GM19240 (cell line): ENCODE measurements around the gene EIF3B.
"Not testable (repeated sequence)": the region's sequence is repeated elsewhere in the genome, so short reads cannot be mapped to it uniquely, and the experiment has no call there.

Source experiments
- DNase-seq: peaks from one replicate; pipeline ENCODE4 v3.0.0; 2011; ENCODE audit warnings: low spot score; ENCODE audit not compliant: insufficient read length

The EIF3B gene

DNA sequence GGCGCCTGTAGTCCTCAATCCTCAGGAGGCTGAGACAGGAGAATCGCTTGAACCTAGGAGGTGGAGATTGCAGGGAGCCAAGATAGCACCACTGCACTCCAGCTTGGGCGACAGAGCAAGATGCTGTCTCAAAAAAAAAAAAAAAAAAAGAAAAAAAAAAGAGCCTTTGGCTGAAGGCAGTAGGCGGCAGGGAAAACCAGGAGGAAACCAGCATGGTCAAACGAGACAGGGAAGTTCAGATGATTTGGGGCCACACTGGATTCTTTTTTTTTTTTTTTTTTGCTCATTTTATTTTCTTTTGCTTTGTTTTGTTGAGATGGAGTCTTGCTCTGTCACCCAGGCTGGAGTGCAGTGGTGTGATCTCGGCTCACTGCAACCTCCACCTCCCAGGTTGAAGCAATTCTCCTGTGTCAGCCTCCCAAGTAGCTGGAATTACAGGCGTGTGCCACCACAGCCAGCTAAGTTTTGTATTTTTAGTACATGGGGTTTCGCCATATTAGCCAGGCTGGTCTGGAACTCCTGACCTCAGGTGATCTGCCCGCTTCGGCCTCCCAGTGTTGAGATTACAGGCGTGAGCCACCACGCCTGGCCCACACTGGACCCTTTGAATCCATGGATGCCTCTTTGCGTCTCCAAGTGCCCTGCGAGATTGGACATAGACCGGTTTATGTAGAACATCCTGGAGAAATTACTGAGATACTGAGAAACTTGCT lies 7.1 kb upstream of the EIF3B start:
- DNase-seq = not testable (repeated sequence)

DNA sequence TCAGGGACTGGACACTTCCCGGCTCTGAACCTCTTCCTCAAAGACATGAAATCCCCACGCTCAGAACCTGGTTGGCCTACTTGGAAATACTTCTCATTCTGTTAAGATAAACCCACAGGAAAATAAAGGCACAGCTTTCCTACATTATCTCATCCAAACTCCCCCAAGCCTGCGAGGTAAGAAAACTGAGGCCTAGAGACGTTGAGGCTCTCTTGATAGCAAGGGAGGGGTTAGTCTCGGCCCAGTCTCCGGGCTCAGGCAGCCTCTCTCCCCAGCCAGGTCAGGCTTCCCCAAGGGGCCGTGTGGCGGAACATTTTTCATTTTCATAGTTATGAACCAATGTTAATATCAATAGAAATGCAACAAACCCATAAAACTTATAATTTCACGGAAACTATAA lies 4.6 kb upstream of the EIF3B start:
- no peak for DNase-seq

GRCh38 chr7:2350861-2351260 lies 3.8 kb upstream of the EIF3B start:
- no peak for DNase-seq

- DNase-seq = no peak
Observed at GRCh38 chr7:2353113-2353935, 1.3 kb upstream of the EIF3B start.

DNA sequence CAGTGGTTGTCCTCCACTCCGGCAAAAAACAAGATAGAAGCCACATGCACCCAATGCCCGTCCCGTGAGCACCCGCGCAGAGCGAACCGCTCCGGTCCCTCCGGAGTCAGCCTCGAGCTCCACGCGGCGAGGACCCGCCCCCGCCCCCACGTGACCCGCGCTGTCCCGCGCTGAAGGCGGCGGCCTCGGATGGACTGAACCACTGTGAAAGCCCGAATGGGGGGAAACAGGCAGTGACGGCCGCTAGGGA lies 766 bp upstream of the EIF3B start:
- peak; percentile 93 for DNase-seq

DNA sequence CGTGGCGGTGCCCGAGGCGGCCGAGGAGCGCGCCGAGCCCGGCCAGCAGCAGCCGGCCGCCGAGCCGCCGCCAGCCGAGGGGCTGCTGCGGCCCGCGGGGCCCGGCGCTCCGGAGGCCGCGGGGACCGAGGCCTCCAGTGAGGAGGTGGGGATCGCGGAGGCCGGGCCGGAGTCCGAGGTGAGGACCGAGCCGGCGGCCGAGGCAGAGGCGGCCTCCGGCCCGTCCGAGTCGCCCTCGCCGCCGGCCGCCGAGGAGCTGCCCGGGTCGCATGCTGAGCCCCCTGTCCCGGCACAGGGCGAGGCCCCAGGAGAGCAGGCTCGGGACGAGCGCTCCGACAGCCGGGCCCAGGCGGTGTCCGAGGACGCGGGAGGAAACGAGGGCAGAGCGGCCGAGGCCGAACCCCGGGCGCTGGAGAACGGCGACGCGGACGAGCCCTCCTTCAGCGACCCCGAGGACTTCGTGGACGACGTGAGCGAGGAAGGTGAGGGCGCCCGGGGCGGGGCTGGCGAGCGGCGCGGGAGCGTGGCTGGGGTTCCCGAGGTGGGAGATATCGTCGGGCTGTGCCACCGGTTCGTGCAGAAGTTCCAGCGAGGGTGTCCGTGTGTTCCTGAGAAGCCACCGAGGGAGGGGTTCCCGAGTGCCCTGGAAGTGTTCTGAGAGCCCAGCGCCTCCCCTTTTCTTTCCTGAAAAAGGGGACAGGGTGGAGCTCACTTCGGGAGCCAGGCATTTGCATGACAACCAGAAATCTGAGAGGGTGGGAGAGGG lies 495 bp downstream of the EIF3B start:
- no peak for DNase-seq

GRCh38 chr7:2355705-2356008 lies 1.0 kb downstream of the EIF3B start:
- DNase-seq = no peak

- no peak for DNase-seq
Observed at GRCh38 chr7:2357165-2357564, 2.5 kb downstream of the EIF3B start.

- DNase-seq = no peak
Observed at GRCh38 chr7:2357571-2357970, 2.9 kb downstream of the EIF3B start.

- no peak for DNase-seq
Observed at GRCh38 chr7:2358968-2359527, 4.4 kb downstream of the EIF3B start.

- no peak for DNase-seq
Observed at GRCh38 chr7:2359610-2360009, 5.0 kb downstream of the EIF3B start.

DNA sequence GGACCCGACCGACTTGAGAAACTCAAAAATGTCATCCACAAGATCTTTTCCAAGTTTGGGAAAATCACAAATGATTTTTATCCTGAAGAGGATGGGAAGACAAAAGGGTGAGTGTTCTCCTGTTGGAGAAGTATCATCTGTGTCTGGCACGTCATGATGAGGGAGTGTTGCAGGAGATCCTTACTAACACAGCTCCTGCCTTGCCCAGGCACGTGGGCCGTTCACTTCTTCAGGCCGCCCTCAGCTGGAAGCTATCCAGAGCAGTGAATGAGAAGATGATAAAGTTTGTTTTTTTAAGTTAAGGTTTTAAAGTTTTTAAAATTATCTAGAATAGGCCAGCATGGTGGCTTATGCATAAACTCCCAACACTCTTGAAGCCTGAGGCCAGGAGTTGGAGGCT lies 6.2 kb downstream of the EIF3B start:
- no peak for DNase-seq

DNA sequence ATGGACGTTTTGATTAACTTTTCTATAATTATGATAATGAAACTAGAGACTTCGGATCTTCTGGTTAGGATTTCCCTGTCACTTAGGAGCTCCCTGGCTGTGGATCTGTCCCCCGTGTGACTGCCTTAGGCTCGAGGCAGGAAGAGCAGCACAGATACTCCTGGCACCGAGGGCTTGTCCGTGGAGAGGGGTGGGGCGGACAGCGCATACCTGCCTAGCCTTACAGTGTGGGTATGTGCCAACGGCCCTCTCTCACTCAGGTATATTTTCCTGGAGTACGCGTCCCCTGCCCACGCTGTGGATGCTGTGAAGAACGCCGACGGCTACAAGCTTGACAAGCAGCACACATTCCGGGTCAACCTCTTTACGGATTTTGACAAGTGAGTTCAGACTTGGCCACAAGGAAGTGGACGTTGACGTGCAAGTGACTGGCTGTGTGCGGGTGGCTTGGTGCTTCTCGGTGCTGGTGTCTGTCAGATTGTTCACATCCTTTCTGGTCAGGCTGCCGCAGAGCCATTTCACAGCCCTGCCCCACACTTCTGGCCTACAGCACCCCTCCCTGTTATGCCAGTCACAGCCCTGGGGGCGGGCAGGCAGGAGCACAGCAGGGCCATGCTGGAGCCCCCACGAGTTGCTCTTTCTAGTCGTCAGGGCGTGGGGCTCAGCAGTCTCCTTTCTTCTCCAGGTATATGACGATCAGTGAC lies 7.9 kb downstream of the EIF3B start:
- no peak for DNase-seq

DNA sequence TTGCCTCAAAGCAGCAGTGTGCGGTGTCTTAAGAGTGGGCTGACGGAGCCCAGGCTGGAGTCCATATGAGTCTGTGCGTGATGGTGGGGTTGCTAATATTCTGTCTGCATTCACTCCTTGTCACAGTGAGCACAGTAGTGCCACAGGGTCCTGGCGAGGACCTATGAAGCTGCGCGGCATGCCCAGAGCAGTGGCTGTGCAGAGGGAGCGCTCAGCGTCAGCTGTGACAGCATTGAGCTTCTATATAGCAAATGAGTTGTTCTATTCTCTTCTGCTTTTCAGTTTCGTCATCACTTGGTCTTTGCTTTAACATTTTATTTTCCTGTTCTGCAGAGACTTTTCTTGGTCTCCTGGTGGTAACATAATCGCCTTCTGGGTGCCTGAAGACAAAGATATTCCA lies 14.5 kb downstream of the EIF3B start:
- DNase-seq = no peak

- no peak for DNase-seq
Observed at GRCh38 chr7:2371329-2371728, 16.7 kb downstream of the EIF3B start.

DNA sequence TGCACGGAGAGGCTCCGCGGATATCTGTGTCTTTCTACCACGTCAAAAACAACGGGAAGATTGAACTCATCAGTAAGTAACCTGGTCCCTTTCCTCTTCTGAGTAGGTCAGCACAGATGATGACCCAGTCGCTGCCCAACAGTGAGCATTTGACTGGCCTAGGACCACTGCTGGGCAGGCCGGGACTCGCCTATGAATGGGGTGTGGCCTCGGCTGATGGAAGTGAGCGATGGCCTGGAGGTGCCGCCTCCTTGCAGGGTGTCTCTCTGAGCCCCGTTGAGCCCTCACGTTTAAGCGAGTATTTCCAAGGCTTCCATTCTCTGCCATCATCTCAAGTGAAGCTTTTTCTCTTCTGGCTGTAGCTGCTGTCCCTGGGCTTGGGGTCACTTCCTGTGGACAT lies 18.1 kb downstream of the EIF3B start:
- DNase-seq = no peak

DNA sequence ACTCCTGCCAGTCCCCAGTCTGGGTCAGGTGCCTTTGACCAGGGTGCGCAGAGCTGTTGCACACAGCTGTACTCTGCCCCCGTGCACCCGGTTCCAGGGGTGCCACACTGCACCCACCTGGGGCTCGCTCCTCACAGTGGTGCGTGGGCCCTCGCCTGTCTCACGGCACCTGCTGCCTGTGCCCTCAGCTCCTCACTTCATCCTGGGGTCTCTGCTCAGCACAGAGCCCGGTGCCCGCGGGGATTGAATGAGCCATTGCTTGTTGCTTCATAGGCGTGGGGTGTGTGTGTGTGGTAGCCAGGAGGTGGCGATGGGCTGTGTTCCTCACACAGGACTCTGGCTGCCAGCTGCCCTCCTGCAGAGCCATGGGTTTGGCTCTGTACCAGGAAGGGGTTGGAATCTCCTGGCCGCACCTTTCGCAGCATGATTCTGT lies 18.5 kb downstream of the EIF3B start:
- DNase-seq = no peak

DNA sequence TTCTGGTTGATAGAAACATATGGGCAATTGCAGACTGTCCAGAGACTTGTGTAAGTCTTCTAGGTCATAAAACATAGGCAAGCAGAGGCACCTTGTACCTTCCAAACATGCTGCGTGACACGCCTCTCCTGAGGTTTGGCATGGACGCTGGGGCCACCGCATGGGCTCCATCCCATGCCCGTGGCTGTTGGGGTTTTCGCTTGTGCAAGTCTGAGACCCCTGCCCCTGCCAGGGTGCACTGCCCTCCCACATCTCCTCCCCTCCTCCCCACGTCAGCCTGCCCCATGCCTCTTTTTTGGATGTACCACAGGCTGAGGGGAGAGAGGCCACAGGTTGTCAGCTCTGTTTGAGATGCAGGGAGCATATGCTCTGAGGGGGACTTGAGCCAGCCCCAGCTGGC lies 19.0 kb downstream of the EIF3B start:
- DNase-seq = no peak

DNA sequence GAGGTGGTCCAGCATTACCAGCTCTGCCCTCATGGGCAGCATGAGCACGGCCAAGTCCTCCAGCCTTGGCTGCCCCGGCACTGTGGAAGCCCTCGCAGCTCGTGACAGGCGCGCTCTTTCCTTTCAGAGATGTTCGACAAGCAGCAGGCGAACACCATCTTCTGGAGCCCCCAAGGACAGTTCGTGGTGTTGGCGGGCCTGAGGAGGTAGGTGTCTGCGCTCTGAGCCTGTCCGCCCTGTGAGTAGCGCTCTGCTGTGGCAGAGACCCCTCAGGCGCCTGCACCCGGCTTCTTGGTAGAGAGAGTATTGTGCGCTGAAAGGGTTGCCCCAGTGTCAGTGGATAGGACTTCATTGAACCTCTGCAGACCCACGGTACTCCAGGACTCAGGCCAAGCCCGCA lies 19.8 kb downstream of the EIF3B start:
- DNase-seq = no peak

- DNase-seq = no peak
Observed at GRCh38 chr7:2374830-2375728, 20.5 kb downstream of the EIF3B start.
